Subcutaneous adipose tissue (tissue), 4 donors: ENCODE measurements around the gene CNST. TPM values are rescaled to one million over a fixed set of nuclear protein-coding genes. Genes with fewer than 3 reads are reported as not detected.

Source experiments
- total RNA-seq, 4 donors: library from RNA; depleted of rRNA; stranded (reverse); fragments of >200 nt; gene quantifications; one replicate each; pipeline ENCODE4 v1.1.0, GENCODE V29; 2016
- TF ChIP-seq, protein P1 (sequence below): fragments of 450-650 bp; IDR thresholded peaks from one replicate; pipeline ENCODE4 v1.5.1; 2016; ENCODE audit warnings: low read depth, mild to moderate bottlenecking, control low read depth, antibody characterized with exemption, moderate library complexity

Gene CNST
- total RNA-seq, 4 donors from 2014 or later, result 26.9 to 45.7 (median 30.9) TPM

DNA sequence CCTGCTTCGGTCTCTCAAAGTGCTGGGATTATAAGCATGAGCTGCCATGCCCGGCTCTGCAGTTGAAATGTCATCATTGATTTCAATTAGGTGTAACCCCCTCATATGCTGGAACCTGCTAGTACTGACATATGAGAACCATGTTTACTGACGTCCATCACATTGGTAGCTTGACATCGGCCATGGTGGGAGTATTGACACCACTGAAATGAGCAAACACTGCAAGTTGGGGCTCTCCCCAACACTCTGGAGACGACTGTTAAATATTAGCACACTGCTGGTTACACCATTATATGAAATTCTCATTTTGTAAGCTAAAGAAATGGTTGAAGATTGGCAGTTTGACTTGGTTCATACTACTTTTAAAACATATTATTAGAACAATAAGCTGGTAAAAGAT, 63.7 kb downstream of the CNST start:
- TF ChIP-seq, protein P1, sequence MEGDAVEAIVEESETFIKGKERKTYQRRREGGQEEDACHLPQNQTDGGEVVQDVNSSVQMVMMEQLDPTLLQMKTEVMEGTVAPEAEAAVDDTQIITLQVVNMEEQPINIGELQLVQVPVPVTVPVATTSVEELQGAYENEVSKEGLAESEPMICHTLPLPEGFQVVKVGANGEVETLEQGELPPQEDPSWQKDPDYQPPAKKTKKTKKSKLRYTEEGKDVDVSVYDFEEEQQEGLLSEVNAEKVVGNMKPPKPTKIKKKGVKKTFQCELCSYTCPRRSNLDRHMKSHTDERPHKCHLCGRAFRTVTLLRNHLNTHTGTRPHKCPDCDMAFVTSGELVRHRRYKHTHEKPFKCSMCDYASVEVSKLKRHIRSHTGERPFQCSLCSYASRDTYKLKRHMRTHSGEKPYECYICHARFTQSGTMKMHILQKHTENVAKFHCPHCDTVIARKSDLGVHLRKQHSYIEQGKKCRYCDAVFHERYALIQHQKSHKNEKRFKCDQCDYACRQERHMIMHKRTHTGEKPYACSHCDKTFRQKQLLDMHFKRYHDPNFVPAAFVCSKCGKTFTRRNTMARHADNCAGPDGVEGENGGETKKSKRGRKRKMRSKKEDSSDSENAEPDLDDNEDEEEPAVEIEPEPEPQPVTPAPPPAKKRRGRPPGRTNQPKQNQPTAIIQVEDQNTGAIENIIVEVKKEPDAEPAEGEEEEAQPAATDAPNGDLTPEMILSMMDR, result no peak

DNA sequence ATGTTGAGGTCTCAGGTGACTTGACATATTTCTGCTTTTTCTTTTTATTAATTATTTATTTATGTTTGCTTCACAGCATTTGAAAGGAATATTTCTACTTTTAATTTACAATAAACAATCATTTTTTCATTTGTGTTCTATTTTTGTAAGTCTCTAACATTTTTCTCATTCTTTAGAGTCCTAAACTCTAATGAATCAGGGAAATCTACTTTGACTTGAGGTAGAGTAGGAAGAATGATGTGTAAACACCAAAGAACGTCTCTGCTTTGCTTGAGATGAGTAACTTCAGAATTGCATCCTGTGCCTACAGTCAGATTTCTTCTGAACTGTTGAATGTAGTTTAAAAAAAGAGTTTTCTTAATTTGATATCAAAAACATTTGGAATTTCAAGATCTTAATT, 65.2 kb downstream of the CNST start:
- TF ChIP-seq, protein P1, result no peak

DNA sequence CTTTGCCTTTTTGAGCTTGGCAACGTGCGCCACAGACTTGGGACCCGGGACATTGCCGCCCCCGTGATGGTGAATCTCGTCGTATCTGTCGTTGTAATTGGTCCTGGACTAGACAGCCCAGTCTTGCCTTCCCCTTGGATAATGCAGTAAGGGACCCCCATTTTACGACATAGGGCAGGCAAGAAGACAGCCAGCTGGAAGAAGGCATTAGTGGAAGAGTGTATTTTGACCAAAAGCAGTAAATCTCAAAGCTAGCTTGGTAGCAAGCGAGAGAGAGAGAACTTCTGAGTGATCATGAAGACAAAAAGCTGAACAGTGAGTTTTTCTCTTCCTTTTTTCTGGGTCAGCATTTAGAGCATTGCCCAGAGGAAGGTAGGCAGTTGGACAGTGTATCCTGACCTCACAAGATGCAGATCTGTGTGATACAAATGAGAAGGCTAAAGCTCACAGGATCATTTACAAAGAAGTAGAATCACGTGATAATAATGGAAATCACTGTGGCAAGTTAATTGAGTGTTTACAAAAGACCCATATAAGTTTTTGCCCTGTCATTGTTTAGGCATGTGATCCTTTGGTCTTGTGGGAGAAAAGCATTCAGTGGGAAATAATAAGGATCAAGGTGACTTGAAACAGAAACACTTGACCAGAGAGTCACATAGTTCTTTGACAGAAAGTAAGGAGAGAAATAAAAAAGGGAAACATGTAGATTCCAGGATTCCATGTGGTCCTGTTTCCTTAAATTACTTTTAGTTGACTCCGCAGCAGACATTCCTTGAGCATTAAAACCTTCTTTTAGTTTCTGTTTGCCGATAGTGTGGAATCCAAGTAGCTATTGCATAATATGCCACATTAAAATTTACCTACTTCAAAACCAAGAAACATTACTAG, 66.3 kb downstream of the CNST start:
- TF ChIP-seq, protein P1, result no peak

DNA sequence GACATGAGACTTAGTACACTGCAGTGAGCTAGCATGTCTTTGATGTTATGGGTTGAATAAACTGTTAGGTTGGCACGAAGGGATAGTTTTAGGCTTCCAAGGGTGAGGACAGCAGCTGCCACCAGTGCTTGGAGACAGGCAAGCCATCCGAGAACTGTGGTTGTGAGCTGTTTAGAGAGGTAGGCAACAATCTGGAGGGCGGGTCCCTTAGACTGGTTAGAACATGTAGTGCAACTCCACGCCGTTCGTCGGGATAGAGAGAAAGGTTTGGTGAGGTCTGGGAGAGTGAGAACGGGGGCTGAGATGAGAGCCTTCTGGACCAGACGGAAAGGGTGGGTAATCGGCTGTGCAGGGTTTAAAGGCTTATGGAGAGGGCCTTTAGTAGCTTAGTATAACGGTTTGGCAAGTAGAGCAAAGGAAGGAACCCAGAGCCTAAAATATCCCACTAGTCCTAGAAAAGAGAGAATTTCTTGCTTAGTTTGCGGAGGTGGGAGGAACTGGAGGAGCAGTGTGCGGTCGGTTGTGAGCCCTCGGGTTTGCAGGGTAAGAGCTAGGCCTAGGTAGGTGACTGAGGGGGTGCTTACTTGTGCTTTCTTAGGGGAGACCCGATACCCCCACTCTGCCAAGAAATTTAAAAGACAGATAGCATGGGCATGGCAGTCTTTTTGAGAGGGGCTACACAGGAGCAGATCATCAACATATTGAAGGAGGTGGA, 72.8 kb downstream of the CNST start:
- TF ChIP-seq, protein P1, result no peak

DNA sequence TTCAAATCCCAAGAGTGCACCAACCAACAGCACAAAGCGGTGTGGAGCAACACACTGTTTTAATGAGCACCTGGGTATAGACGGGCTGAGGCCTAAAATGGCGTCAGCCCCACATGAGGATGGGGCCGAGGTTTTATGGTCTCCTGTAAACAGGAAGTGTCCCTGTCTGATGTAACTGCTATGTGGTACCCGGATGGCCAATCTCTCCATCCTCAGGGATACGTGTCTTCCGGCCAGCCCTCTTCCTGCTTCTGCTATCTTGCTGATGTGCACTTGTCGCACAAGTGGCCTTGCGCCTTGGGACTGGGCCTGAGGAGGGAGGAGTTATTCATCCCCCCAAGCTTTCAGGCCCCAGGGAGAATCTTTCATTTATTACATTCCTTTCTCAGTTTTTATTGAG, 73.5 kb downstream of the CNST start:
- TF ChIP-seq, protein P1, result no peak

DNA sequence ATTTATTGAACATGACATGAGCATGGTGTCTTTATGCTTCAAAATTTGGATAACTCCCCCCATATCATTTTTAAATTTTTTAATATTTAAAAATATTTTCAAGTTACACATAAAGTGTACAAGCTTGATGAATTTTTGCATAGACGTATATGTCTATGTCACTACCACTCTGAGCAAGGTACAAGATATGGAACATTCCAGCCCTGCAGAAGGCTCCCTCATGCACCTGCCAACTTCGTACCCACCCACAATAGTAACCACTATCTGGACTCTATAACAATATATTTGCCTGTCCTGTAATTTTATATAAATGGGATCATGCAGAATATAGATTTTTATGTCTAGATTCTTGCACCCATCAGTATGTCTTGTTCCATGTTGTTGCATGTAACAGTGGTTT, 74.5 kb downstream of the CNST start:
- TF ChIP-seq, protein P1, result no peak

DNA sequence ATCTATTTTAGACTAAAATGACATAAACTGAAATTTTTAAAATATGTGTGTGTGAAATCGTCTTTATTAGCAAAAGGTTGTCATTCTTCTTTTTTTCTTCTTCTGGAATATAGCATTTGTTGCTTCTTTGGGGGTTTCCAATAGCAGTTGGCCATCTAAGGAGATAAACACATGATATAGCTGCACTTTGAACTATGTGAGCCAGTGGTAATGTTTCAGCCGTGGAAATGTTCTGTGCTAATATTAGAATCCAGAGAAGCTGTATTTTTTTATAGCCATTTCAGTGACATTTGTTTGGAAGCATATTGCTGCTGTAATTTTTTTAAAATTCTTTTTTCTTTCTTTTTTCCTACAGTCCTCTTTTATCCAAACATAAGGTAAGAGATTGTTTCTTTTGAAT, 75.1 kb downstream of the CNST start:
- TF ChIP-seq, protein P1, result no peak
